Chondrocyte (in vitro differentiated cells): ENCODE results near the gene TXNDC9. TPM values are rescaled to one million over a fixed set of nuclear protein-coding genes. Genes with fewer than 3 reads are reported as not detected.
"Not testable (repeated sequence)": the region's sequence is repeated elsewhere in the genome, so short reads cannot be mapped to it uniquely, and the experiment has no call there.

Experiments
- DNase-seq: peaks from one replicate; pipeline ENCODE4 v3.0.0; 2021; ENCODE audit warnings: mixed read lengths, low spot score
- H3K27ac Mint-ChIP-seq: one replicate; pipeline ENCODE4 v1.8.0; 2021; ENCODE audit warnings: mild to moderate bottlenecking, moderate library complexity, mixed read lengths; ENCODE audit not compliant: unreplicated experiment
- H3K27me3 Mint-ChIP-seq: 2 replicates; pipeline ENCODE4 v1.8.0; 2021; ENCODE audit warnings: low read depth, mixed read lengths
- H3K36me3 Mint-ChIP-seq: 2 replicates; pipeline ENCODE4 v1.8.0; 2021; ENCODE audit warnings: low read depth, mixed read lengths
- H3K4me1 Mint-ChIP-seq: 2 replicates; pipeline ENCODE4 v1.8.0; 2021; ENCODE audit warnings: low read depth, mild to moderate bottlenecking, mixed read lengths
- H3K4me3 Mint-ChIP-seq: one replicate; pipeline ENCODE4 v1.8.0; 2021; ENCODE audit warnings: mild to moderate bottlenecking, moderate library complexity, mixed read lengths; ENCODE audit not compliant: unreplicated experiment
- H3K9me3 Mint-ChIP-seq: 2 replicates; pipeline ENCODE4 v1.8.0; 2021; ENCODE audit warnings: low read depth, mixed read lengths
- total RNA-seq: library from RNA; stranded (reverse); gene quantifications from 3 replicates; pipeline ENCODE4 v1.2.1, GENCODE V29; 2021
- TF ChIP-seq, protein P1 (sequence below): fragments of 200-600 bp; sonication (generic); IDR thresholded peaks from 2 replicates; pipeline ENCODE4 v1.5.0; 2021; ENCODE audit warnings: antibody characterized with exemption, mild to moderate bottlenecking, moderate library complexity

Gene TXNDC9
- total RNA-seq, 1 donor from 2014 or later, result 32.0 TPM

DNA sequence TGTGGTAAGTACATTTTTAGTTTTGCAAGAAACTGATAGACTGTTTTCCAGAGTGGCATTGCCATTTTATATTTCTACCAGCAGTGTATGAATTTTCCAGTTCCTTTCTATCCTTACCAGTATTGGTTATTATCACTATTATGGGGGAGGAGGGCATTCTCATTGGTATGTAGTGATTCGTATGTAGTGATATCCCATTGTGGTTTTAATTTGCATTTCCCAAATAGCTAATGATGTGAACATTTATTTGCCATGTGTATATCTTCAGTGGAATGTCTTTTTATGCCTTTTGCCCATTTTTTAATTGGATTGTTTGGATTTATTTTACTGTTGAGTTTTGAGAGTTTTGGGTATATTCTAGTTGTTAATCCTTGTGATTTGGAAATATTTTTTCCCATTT lies 17.9 kb upstream of the TXNDC9 start:
- H3K4me3 Mint-ChIP-seq, result no peak overlapping the region
- H3K36me3 Mint-ChIP-seq, result no peaks in the 10 kb centered on the region
- no peaks in the 10 kb centered on the region for H3K27me3 Mint-ChIP-seq
- DNase-seq, result no peak
- H3K4me1 Mint-ChIP-seq, result peaks cover 16% of the 10 kb centered on the region
- H3K27ac Mint-ChIP-seq, result no peak overlapping the region
- TF ChIP-seq, protein P1, sequence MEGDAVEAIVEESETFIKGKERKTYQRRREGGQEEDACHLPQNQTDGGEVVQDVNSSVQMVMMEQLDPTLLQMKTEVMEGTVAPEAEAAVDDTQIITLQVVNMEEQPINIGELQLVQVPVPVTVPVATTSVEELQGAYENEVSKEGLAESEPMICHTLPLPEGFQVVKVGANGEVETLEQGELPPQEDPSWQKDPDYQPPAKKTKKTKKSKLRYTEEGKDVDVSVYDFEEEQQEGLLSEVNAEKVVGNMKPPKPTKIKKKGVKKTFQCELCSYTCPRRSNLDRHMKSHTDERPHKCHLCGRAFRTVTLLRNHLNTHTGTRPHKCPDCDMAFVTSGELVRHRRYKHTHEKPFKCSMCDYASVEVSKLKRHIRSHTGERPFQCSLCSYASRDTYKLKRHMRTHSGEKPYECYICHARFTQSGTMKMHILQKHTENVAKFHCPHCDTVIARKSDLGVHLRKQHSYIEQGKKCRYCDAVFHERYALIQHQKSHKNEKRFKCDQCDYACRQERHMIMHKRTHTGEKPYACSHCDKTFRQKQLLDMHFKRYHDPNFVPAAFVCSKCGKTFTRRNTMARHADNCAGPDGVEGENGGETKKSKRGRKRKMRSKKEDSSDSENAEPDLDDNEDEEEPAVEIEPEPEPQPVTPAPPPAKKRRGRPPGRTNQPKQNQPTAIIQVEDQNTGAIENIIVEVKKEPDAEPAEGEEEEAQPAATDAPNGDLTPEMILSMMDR, result no peak
- no peaks in the 10 kb centered on the region for H3K9me3 Mint-ChIP-seq

DNA sequence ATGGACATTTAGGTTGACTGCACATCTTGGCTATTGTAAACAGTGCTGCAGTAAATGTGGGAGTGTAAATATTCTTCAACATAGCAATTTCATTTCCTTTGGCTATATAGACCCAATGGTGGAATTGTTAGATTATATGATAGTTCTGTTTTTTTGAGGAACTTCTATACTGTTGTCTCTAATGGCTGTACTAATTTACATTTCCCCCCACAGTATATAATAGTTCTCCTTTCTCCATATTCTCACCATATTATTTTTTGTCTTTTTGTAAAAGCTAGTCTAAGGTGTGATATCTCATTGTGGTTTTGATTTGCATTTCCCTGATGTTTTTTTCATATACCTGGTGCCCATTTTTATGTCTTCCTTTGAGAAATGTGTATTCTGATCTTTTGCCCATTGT lies 14.1 kb upstream of the TXNDC9 start:
- TF ChIP-seq, protein P1, result no peak
- DNase-seq, result no peak
- H3K4me1 Mint-ChIP-seq, result peaks cover 16% of the 10 kb centered on the region
- H3K27ac Mint-ChIP-seq, result peak overlapping the region; percentile 19
- H3K36me3 Mint-ChIP-seq, result no peaks in the 10 kb centered on the region
- no peaks in the 10 kb centered on the region for H3K27me3 Mint-ChIP-seq
- H3K4me3 Mint-ChIP-seq, result no peak overlapping the region
- H3K9me3 Mint-ChIP-seq, result no peaks in the 10 kb centered on the region

DNA sequence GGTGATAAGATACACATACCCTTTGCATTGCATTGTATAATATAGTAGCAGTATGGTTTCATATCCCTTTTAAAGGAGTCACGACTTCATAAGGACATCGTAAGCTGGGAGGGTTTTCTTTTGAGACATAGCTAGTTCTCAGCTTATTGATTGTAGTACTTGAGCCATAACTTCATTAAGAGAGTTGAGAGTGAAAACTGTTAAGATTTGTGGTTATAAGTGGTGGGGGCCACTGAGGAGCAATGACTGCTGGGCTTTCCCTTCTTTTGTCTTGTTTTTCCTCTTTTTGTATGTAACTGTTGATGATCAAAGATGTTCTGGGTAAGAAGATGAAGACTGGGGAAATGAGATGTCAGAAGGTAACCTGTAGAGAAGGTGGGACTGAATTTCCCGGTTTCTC lies 12.0 kb upstream of the TXNDC9 start:
- no peaks in the 10 kb centered on the region for H3K36me3 Mint-ChIP-seq
- H3K9me3 Mint-ChIP-seq, result no peaks in the 10 kb centered on the region
- no peaks in the 10 kb centered on the region for H3K27me3 Mint-ChIP-seq
- no peak for DNase-seq
- TF ChIP-seq, protein P1, result no peak
- peaks cover 7% of the 10 kb centered on the region for H3K4me1 Mint-ChIP-seq
- no peak overlapping the region for H3K4me3 Mint-ChIP-seq
- H3K27ac Mint-ChIP-seq, result no peak overlapping the region

DNA sequence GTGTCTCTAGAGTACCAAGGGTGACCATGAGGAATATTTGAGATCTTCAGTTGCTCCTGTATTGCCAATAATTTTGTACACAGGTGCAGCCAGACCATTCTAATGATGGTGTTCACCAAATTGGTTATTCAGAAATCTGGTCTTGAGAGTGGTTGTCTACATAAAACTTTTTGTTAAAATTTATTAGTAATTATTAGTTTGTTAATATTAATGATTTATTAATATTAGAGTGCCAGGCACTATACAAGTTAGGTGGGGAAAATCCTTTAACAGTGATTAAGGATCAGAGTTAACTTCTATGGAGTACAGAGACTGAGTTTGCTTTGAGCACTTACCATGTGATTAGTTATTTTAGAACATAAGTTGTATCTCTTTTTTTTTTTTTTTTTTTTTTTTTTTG lies 10.1 kb upstream of the TXNDC9 start:
- no peaks in the 10 kb centered on the region for H3K27me3 Mint-ChIP-seq
- no peaks in the 10 kb centered on the region for H3K9me3 Mint-ChIP-seq
- no peak for DNase-seq
- H3K4me1 Mint-ChIP-seq, result peaks cover 12% of the 10 kb centered on the region
- TF ChIP-seq, protein P1, result no peak
- H3K27ac Mint-ChIP-seq, result no peak overlapping the region
- no peak overlapping the region for H3K4me3 Mint-ChIP-seq
- no peaks in the 10 kb centered on the region for H3K36me3 Mint-ChIP-seq

DNA sequence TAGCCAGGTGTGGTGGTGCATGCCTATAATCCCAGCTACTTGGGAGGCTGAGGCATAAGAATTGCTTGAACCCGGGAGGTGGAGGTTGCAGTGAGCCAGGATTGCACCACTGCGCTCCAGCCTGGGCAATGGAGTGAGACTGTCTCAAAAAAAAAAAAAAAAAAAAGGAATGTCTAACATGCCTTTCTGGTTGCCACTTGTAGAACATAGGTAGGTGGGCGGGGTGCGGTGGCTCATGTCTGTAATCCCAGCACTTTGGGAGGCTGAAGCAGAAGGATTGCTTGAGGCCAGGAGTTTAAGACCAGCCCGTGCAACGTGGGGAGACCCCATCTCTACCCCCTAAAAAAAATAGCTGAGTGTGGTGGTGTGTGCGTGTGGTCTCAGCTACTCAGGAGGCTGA lies 9.3 kb upstream of the TXNDC9 start:
- not testable (repeated sequence) for H3K36me3 Mint-ChIP-seq, H3K4me3 Mint-ChIP-seq, H3K27me3 Mint-ChIP-seq, DNase-seq, H3K27ac Mint-ChIP-seq, H3K9me3 Mint-ChIP-seq
- peaks cover 16% of the 10 kb centered on the region for H3K4me1 Mint-ChIP-seq

DNA sequence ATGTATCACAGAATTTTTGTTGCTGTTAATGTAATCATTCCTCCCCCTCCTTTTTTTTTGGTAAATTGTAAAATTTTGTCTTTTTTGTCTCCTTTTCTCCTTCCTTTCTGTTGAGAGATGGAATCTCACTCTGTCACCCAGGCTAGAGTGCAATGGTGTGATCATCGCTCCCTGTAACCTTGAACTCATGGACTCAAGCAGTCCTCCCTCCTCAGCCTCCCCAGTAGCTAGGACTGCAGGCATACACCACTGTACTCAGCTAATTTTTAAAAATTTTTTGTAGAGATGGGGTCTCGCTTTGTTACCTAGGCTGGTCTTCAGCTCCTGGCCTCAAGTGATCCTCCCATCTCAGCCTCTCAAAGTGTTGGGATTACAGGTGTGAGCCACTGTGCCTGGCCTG lies 6.4 kb upstream of the TXNDC9 start:
- H3K4me3 Mint-ChIP-seq, result no peak overlapping the region
- no peak for DNase-seq
- peaks cover 27% of the 10 kb centered on the region for H3K4me1 Mint-ChIP-seq
- H3K36me3 Mint-ChIP-seq, result no peaks in the 10 kb centered on the region
- H3K27ac Mint-ChIP-seq, result peak overlapping the region; percentile 54
- H3K27me3 Mint-ChIP-seq, result no peaks in the 10 kb centered on the region
- H3K9me3 Mint-ChIP-seq, result no peaks in the 10 kb centered on the region
- TF ChIP-seq, protein P1, result no peak
